SK-N-SH treated with all-trans-retinoic acid at 6 μM for 48 hours (cell line): ENCODE measurements around the gene TEX28.

Source experiments
- ATAC-seq: fragments of 200-7000 bp; cut with Tn5 transposase; 3 replicates; pipeline ENCODE4 v1.9.1; 2020; ENCODE audit warnings: mild to moderate bottlenecking, moderate library complexity
- BACH2 ChIP-seq: fragments of 250-450 bp; sonication (Bioruptor Pico); IDR thresholded peaks from 2 replicates; pipeline ENCODE4 v1.9.0; 2021; ENCODE audit warnings: mild to moderate bottlenecking, borderline replicate concordance
- CSDC2 ChIP-seq: fragments of 250-450 bp; sonication (Bioruptor Pico); IDR thresholded peaks from 2 replicates; pipeline ENCODE4 v1.5.0; 2020; ENCODE audit warnings: mild to moderate bottlenecking, moderate library complexity
- ESRRG ChIP-seq: fragments of 250-450 bp; sonication (Bioruptor Pico); IDR thresholded peaks from 2 replicates; pipeline ENCODE4 v1.6.1; 2021; ENCODE audit warnings: mild to moderate bottlenecking
- GLIS3 ChIP-seq: fragments of 250-450 bp; sonication (Bioruptor Pico); IDR thresholded peaks from 2 replicates; pipeline ENCODE4 v1.5.0; 2020; ENCODE audit warnings: mild to moderate bottlenecking, moderate library complexity
- OSR1 ChIP-seq: fragments of 250-450 bp; sonication (Bioruptor Pico); IDR thresholded peaks from 2 replicates; pipeline ENCODE4 v1.8.0; 2022; ENCODE audit warnings: moderate library complexity, mild to moderate bottlenecking, inconsistent platforms
- SNAI2 ChIP-seq: fragments of 250-450 bp; sonication (Bioruptor Pico); IDR thresholded peaks from 2 replicates; pipeline ENCODE4 v1.5.0; 2020; ENCODE audit warnings: mild to moderate bottlenecking, moderate library complexity
- TOX ChIP-seq: fragments of 250-450 bp; sonication (Bioruptor Pico); IDR thresholded peaks from 2 replicates; pipeline ENCODE4 v1.8.0; 2021; ENCODE audit warnings: mild to moderate bottlenecking, moderate library complexity, borderline replicate concordance
- ZC3H10 ChIP-seq: fragments of 250-450 bp; sonication (Bioruptor Pico); IDR thresholded peaks from 2 replicates; pipeline ENCODE4 v1.5.1; 2021; ENCODE audit warnings: mild to moderate bottlenecking, moderate library complexity
- ZFP3 ChIP-seq: fragments of 250-450 bp; sonication (Bioruptor Pico); IDR thresholded peaks from 2 replicates; pipeline ENCODE4 v1.5.0; 2020; ENCODE audit warnings: mild to moderate bottlenecking, moderate library complexity
- ZFP30 ChIP-seq: fragments of 450-650 bp; formaldehyde crosslinking; IDR thresholded peaks from 2 replicates; pipeline ENCODE4 v1.5.0; 2022; ENCODE audit warnings: mild to moderate bottlenecking, moderate library complexity
- ZNF70 ChIP-seq: fragments of 450-650 bp; formaldehyde crosslinking; IDR thresholded peaks from 2 replicates; pipeline ENCODE4 v1.5.0; 2020; ENCODE audit warnings: mild to moderate bottlenecking, moderate library complexity
- TF ChIP-seq, protein P1 (sequence below): fragments of 250-450 bp; sonication (Bioruptor Pico); IDR thresholded peaks from 2 replicates; pipeline ENCODE4 v1.5.1; 2020; ENCODE audit warnings: low read depth, mild to moderate bottlenecking, moderate library complexity
- TF ChIP-seq, protein P2 (sequence below): fragments of 250-450 bp; sonication (Bioruptor Pico); IDR thresholded peaks from 2 replicates; pipeline ENCODE4 v1.8.0; 2020; ENCODE audit warnings: mild to moderate bottlenecking, moderate library complexity, borderline replicate concordance
- TF ChIP-seq, protein P3 (sequence below): fragments of 250-450 bp; sonication (Bioruptor Pico); IDR thresholded peaks from 2 replicates; pipeline ENCODE4 v1.5.1; 2021; ENCODE audit warnings: mild to moderate bottlenecking, moderate library complexity
- TF ChIP-seq, protein P4 (sequence below): fragments of 250-450 bp; sonication (Bioruptor Pico); IDR thresholded peaks from 2 replicates; pipeline ENCODE4 v1.8.0; 2021; ENCODE audit warnings: low read depth, mild to moderate bottlenecking, moderate library complexity, borderline replicate concordance
- TF ChIP-seq, protein P5 (sequence below): fragments of 250-450 bp; sonication (Bioruptor Pico); IDR thresholded peaks from 2 replicates; pipeline ENCODE4 v1.5.0; 2020; ENCODE audit warnings: mild to moderate bottlenecking, moderate library complexity

The TEX28 gene

DNA sequence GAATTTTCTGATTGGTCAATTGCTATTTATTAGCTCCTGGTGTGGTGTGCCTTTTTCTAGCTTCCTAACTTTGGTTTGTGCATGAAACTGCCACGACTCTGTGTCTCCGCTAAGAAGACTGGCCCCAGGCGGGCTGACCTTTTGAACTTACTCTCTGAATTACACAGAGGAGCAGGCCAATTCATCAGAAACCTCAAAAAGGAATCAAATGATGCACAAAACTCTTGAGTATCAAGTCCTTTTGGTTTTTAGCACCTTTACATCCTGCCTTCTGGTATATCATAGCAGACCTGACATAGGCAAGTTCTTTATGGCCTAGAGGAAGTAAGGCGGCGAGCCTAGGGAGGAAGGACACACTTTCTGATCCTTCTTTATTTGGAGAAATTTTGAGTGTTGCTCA is 18.2 kb upstream of the TEX28 start:
- ATAC-seq, result no peak
- TF ChIP-seq OSR1 (no peak), ZC3H10 (CRISPR knock-in tag) (no peak), ZFP3 (CRISPR knock-in tag) (no peak), ZFP30 (CRISPR knock-in tag) (no peak)
- TF ChIP-seq, protein P1, sequence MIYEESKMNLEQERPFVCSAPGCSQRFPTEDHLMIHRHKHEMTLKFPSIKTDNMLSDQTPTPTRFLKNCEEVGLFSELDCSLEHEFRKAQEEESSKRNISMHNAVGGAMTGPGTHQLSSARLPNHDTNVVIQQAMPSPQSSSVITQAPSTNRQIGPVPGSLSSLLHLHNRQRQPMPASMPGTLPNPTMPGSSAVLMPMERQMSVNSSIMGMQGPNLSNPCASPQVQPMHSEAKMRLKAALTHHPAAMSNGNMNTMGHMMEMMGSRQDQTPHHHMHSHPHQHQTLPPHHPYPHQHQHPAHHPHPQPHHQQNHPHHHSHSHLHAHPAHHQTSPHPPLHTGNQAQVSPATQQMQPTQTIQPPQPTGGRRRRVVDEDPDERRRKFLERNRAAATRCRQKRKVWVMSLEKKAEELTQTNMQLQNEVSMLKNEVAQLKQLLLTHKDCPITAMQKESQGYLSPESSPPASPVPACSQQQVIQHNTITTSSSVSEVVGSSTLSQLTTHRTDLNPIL (CRISPR knock-in tag), result no peak
- TF ChIP-seq, protein P2, sequence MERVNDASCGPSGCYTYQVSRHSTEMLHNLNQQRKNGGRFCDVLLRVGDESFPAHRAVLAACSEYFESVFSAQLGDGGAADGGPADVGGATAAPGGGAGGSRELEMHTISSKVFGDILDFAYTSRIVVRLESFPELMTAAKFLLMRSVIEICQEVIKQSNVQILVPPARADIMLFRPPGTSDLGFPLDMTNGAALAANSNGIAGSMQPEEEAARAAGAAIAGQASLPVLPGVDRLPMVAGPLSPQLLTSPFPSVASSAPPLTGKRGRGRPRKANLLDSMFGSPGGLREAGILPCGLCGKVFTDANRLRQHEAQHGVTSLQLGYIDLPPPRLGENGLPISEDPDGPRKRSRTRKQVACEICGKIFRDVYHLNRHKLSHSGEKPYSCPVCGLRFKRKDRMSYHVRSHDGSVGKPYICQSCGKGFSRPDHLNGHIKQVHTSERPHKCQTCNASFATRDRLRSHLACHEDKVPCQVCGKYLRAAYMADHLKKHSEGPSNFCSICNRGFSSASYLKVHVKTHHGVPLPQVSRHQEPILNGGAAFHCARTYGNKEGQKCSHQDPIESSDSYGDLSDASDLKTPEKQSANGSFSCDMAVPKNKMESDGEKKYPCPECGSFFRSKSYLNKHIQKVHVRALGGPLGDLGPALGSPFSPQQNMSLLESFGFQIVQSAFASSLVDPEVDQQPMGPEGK (CRISPR knock-in tag), result no peak

DNA sequence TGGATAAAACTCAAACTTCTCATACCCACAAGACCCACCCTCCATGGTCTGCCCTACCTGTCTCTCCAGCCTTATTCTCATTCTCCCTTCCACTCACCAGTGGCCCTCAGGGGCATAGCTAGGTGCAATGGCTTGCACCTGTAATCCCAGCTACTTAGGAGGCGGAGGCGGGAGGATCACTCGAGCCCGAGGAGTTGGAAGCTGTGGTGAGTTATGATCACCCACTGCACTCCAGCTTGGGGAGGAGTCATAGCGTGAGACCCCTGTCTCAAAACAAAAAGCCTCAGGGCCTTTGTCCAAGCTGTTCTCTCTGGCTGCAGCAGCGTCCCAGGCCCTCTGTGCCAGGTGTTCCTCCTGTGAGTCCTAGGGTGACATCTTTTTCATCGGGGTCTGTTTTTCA is 17.2 kb upstream of the TEX28 start:
- no peak for ATAC-seq
- no peak for TF ChIP-seq ESRRG (CRISPR knock-in tag)
- no peak for TF ChIP-seq BACH2 (CRISPR knock-in tag)
- no peak for TF ChIP-seq GLIS3 (CRISPR knock-in tag)

DNA sequence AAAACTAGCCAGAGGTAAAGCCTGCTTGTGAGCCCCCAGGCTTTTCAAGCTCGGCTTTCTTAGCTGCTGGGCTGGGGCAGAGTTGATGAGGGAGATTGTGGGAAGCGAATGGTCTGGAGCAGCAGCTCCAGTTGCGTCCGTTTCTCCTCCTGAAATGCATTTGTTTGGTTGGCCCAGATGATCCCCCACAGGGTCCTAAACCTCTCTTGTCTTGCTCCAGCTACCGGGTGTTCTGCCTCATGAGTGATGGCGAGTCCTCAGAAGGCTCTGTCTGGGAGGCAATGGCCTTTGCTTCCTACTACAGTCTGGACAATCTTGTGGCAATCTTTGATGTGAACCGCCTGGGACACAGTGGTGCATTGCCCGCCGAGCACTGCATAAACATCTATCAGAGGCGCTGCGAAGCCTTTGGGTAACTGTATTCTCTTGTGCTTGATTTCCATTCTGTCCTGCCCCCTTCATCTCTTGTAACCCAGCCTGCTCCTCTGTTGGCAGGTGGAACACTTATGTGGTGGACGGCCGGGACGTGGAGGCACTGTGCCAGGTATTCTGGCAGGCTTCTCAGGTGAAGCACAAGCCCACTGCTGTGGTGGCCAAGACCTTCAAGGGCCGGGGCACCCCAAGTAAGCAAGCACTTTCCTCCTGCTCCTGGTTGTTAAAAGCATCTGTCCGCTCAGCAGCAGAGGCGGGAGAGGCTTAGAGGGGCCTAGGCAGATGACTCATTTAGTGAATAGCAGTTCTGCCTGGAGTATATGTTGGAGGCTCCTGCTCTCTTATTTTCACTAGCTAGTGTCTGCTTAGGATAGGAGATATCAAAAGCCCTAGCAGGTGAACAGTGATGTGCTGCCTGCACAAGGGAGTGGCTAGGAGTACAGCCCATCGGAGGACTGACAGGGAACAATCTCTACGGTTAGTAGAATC is 16.0 kb upstream of the TEX28 start:
- TF ChIP-seq ZFP30 (CRISPR knock-in tag) (no peak), ZC3H10 (CRISPR knock-in tag) (no peak), OSR1 (no peak), BACH2 (CRISPR knock-in tag) (no peak), GLIS3 (CRISPR knock-in tag) (no peak), CSDC2 (CRISPR knock-in tag) (no peak), TOX (CRISPR knock-in tag) (no peak), ZNF70 (CRISPR knock-in tag) (no peak), SNAI2 (CRISPR knock-in tag) (no peak)
- TF ChIP-seq, protein P3, sequence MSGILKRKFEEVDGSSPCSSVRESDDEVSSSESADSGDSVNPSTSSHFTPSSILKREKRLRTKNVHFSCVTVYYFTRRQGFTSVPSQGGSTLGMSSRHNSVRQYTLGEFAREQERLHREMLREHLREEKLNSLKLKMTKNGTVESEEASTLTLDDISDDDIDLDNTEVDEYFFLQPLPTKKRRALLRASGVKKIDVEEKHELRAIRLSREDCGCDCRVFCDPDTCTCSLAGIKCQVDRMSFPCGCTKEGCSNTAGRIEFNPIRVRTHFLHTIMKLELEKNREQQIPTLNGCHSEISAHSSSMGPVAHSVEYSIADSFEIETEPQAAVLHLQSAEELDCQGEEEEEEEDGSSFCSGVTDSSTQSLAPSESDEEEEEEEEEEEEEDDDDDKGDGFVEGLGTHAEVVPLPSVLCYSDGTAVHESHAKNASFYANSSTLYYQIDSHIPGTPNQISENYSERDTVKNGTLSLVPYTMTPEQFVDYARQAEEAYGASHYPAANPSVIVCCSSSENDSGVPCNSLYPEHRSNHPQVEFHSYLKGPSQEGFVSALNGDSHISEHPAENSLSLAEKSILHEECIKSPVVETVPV (CRISPR knock-in tag), result no peak
- TF ChIP-seq, protein P1 (CRISPR knock-in tag), result no peak
- TF ChIP-seq, protein P4, sequence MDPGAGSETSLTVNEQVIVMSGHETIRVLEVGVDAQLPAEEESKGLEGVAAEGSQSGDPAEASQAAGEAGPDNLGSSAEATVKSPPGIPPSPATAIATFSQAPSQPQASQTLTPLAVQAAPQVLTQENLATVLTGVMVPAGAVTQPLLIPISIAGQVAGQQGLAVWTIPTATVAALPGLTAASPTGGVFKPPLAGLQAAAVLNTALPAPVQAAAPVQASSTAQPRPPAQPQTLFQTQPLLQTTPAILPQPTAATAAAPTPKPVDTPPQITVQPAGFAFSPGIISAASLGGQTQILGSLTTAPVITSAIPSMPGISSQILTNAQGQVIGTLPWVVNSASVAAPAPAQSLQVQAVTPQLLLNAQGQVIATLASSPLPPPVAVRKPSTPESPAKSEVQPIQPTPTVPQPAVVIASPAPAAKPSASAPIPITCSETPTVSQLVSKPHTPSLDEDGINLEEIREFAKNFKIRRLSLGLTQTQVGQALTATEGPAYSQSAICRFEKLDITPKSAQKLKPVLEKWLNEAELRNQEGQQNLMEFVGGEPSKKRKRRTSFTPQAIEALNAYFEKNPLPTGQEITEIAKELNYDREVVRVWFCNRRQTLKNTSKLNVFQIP, result no peak
- TF ChIP-seq, protein P5, sequence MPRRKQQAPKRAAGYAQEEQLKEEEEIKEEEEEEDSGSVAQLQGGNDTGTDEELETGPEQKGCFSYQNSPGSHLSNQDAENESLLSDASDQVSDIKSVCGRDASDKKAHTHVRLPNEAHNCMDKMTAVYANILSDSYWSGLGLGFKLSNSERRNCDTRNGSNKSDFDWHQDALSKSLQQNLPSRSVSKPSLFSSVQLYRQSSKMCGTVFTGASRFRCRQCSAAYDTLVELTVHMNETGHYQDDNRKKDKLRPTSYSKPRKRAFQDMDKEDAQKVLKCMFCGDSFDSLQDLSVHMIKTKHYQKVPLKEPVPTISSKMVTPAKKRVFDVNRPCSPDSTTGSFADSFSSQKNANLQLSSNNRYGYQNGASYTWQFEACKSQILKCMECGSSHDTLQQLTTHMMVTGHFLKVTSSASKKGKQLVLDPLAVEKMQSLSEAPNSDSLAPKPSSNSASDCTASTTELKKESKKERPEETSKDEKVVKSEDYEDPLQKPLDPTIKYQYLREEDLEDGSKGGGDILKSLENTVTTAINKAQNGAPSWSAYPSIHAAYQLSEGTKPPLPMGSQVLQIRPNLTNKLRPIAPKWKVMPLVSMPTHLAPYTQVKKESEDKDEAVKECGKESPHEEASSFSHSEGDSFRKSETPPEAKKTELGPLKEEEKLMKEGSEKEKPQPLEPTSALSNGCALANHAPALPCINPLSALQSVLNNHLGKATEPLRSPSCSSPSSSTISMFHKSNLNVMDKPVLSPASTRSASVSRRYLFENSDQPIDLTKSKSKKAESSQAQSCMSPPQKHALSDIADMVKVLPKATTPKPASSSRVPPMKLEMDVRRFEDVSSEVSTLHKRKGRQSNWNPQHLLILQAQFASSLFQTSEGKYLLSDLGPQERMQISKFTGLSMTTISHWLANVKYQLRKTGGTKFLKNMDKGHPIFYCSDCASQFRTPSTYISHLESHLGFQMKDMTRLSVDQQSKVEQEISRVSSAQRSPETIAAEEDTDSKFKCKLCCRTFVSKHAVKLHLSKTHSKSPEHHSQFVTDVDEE (CRISPR knock-in tag), result no peak
- ATAC-seq, result peak; percentile 15; the same call in 1 of the 3 replicates
